Measurements from ENCODE around the gene BMERB1.

The BMERB1 gene

DNA sequence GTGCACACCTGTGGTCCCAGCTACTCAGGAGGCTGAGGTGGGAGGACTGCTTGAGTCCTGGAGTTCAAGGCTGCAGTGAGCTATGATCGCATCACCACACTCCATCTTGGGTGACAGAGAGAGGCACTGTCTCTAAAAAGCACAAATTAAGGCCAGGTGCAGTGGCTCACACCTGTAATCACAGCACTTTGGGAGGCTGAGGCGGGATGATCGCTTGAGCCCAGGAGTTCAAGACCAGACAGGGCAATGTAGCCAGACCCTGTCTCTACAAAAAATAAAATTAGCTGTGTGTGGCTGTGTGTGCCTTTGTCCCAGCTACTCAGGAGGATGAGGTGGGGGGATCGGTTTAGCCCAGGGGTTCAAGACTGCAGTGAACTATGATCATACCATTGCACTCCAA lies 81.6 kb downstream of the BMERB1 start:
- DNase-seq (ENCODE audit: low read depth): no peak
- no peak overlapping the region for H3K4me3 ChIP-seq (ENCODE audit: low read depth, low read length)
- no peak for TF ChIP-seq MYC (IDR thresholded peaks at IDR 0.05; ENCODE audit: low read depth, low read length)
- TF ChIP-seq MAX (IDR thresholded peaks at IDR 0.05; ENCODE audit: low read depth, low read length): no peak
- TF ChIP-seq POLR2A (IDR thresholded peaks at IDR 0.05; ENCODE audit: extremely low read depth, insufficient read length): no peak
- no peak for TF ChIP-seq CTCF (IDR thresholded peaks at IDR 0.05; ENCODE audit: low read depth, low read length)

DNA sequence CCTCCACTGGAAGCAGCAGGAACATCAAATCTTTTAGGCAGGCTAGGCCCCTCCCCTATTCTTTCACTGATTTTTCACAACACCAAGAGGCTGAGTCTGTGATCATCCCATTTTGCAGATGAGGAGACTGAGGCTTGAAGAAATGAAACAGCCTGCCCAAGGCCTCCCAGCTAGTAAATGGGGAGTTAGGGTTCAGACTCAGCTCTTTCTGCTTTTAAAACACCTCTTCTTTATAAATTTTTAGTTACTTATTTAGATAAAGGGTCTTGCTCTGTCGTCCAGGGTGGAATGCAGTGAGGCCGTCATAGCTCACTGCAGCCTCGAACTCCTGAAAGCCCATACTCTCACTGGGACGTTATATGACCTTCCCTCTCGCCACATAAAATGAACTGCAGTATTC lies 82.2 kb downstream of the BMERB1 start:
- no peak for DNase-seq (ENCODE audit: low read depth)
- H3K4me3 ChIP-seq (ENCODE audit: low read depth, low read length): no peak overlapping the region
- TF ChIP-seq POLR2A (IDR thresholded peaks at IDR 0.05; ENCODE audit: extremely low read depth, insufficient read length): no peak
- no peak for TF ChIP-seq MAX (IDR thresholded peaks at IDR 0.05; ENCODE audit: low read depth, low read length)
- TF ChIP-seq MYC (IDR thresholded peaks at IDR 0.05; ENCODE audit: low read depth, low read length): no peak
- TF ChIP-seq CTCF (IDR thresholded peaks at IDR 0.05; ENCODE audit: low read depth, low read length): no peak

- H3K4me3 ChIP-seq (ENCODE audit: low read depth, low read length): no peak overlapping the region
- DNase-seq (ENCODE audit: low read depth): no peak
- TF ChIP-seq MAX (IDR thresholded peaks at IDR 0.05; ENCODE audit: low read depth, low read length) (no peak), POLR2A (IDR thresholded peaks at IDR 0.05; ENCODE audit: extremely low read depth, insufficient read length) (no peak), MYC (IDR thresholded peaks at IDR 0.05; ENCODE audit: low read depth, low read length) (no peak), CTCF (IDR thresholded peaks at IDR 0.05; ENCODE audit: low read depth, low read length) (no peak)
Measured at GRCh38 chr16:15517743-15518377, 83.5 kb downstream of the BMERB1 start.

GRCh38 chr16:15518381-15519351 lies 84.3 kb downstream of the BMERB1 start:
- TF ChIP-seq MAX (IDR thresholded peaks at IDR 0.05; ENCODE audit: low read depth, low read length) (no peak), MYC (IDR thresholded peaks at IDR 0.05; ENCODE audit: low read depth, low read length) (no peak), POLR2A (IDR thresholded peaks at IDR 0.05; ENCODE audit: extremely low read depth, insufficient read length) (no peak), CTCF (IDR thresholded peaks at IDR 0.05; ENCODE audit: low read depth, low read length) (no peak)

DNA sequence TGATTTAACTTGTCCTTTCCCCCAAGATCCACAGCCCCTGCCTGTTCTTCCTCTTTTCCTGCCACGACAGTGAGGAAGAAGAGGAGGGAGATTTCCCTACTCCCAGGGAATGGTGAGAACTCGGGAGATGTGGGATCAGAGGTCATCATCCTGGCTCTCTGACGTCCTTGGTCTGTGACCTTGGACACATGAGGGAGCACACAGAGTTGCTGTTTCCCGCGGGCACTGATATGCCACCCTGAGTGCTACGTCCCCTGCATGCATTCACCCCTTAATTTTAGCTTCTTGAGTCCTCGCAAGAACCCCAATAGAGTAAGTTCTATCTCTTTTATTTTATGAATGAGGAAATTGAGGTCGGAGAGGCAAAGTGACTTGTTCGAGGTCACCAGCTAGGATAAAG lies 85.4 kb downstream of the BMERB1 start:
- TF ChIP-seq POLR2A (IDR thresholded peaks at IDR 0.05; ENCODE audit: extremely low read depth, insufficient read length) (no peak), MAX (IDR thresholded peaks at IDR 0.05; ENCODE audit: low read depth, low read length) (no peak), CTCF (IDR thresholded peaks at IDR 0.05; ENCODE audit: low read depth, low read length) (no peak), MYC (IDR thresholded peaks at IDR 0.05; ENCODE audit: low read depth, low read length) (no peak)
- DNase-seq (ENCODE audit: low read depth): no peak
- no peak overlapping the region for H3K4me3 ChIP-seq (ENCODE audit: low read depth, low read length)

More at GRCh38 chr16:15518381-15519351, 84.3 kb downstream of the BMERB1 start:
- no peak overlapping the region for H3K4me3 ChIP-seq (ENCODE audit: low read depth, low read length)
- no peak for DNase-seq (ENCODE audit: low read depth)

All from NB4 (cell line).